Urinary bladder (tissue), 4 donors: ENCODE results near the gene SLC34A1. TPM values are rescaled to one million over a fixed set of nuclear protein-coding genes. Genes with fewer than 3 reads are reported as not detected.

Experiments
- DNase-seq: peaks from one replicate; pipeline ENCODE4 v3.0.0-alpha.2; 2015; ENCODE audit errors: extremely low spot score
- H3K27ac ChIP-seq: one replicate; pipeline ENCODE4 v1.5.1; 2013; ENCODE audit warnings: low read depth, mild to moderate bottlenecking, moderate library complexity
- H3K36me3 ChIP-seq: one replicate; pipeline ENCODE4 v1.6.1; 2013; ENCODE audit warnings: mild to moderate bottlenecking, moderate library complexity; ENCODE audit not compliant: insufficient read depth
- H3K4me1 ChIP-seq: one replicate; pipeline ENCODE4 v1.6.1; 2013; ENCODE audit warnings: mild to moderate bottlenecking, moderate library complexity; ENCODE audit not compliant: insufficient read depth
- H3K4me3 ChIP-seq: one replicate; pipeline ENCODE4 v1.5.1; 2013; ENCODE audit warnings: low read depth, low read length
- WGBS: extraction: QIAGEN DNeasy Blood & Tissue Kit; methylation state at CpG from one replicate; pipeline ENCODE4 v1.1.7; 2013; 5-methylcytosine and 5-hydroxymethylcytosine counted together
- polyA plus RNA-seq: library from polyadenylated mRNA; stranded (reverse); fragments of 200-250 nt; gene quantifications from one replicate; pipeline ENCODE4 v1.2.3, GENCODE V29; 2013
- total RNA-seq: library from RNA; depleted of rRNA; stranded (reverse); fragments of >200 nt; gene quantifications from one replicate; pipeline ENCODE4 v1.2.3, GENCODE V29; 2014
- donor health status: healthy with polysubstance abuse.
- donor health status: healthy.

SLC34A1 gene
- total and polyA plus RNA-seq, 2 donors, result 0.04 TPM; not detected in 1

- H3K4me3 ChIP-seq, result no peak overlapping the region
- H3K36me3 ChIP-seq, result no peaks in the 10 kb centered on the region
- no peak for DNase-seq
- H3K4me1 ChIP-seq, result no peaks in the 10 kb centered on the region
- no peak overlapping the region for H3K27ac ChIP-seq
- 75% methylated on average over 15 of the region's 15 CpGs for WGBS
These were observed 5.0 kb upstream of the SLC34A1 start for GRCh38 chr5:177378884-177379883.

GRCh38 chr5:177380805-177381126, 3.5 kb upstream of the SLC34A1 start:
- no peaks in the 10 kb centered on the region for H3K4me1 ChIP-seq
- no peak for DNase-seq
- whole genome bisulfite sequencing, result 88% methylated on average over 6 of the region's 6 CpGs
- no peak overlapping the region for H3K4me3 ChIP-seq
- no peak overlapping the region for H3K27ac ChIP-seq
- no peaks in the 10 kb centered on the region for H3K36me3 ChIP-seq

GRCh38 chr5:177382423-177383029, 1.7 kb upstream of the SLC34A1 start:
- no peak overlapping the region for H3K27ac ChIP-seq
- WGBS, result 30% methylated on average over 11 of the region's 11 CpGs
- no peak for DNase-seq
- no peaks in the 10 kb centered on the region for H3K4me1 ChIP-seq
- H3K36me3 ChIP-seq, result no peaks in the 10 kb centered on the region
- H3K4me3 ChIP-seq, result no peak overlapping the region

GRCh38 chr5:177383181-177383580, 1.1 kb upstream of the SLC34A1 start:
- no peak overlapping the region for H3K4me3 ChIP-seq
- H3K36me3 ChIP-seq, result no peaks in the 10 kb centered on the region
- H3K27ac ChIP-seq, result no peak overlapping the region
- WGBS, result 84% methylated on average over 9 of the region's 9 CpGs
- no peak for DNase-seq
- no peaks in the 10 kb centered on the region for H3K4me1 ChIP-seq

- DNase-seq, result no peak
- Histone ChIP-seq H3K4me1 (no peaks in the 10 kb centered on the region), H3K4me3 (no peak overlapping the region), H3K36me3 (no peaks in the 10 kb centered on the region), H3K27ac (no peak overlapping the region)
- 69% methylated on average over 11 of the region's 11 CpGs for WGBS
These were observed 1.5 kb downstream of the SLC34A1 start for GRCh38 chr5:177385720-177386119.

- 80% methylated on average over 8 of the region's 8 CpGs for WGBS
- H3K27ac ChIP-seq, result no peak overlapping the region
- DNase-seq, result no peak
These were observed 2.3 kb downstream of the SLC34A1 start for GRCh38 chr5:177386542-177386941.

GRCh38 chr5:177387405-177387804, 3.2 kb downstream of the SLC34A1 start:
- Histone ChIP-seq H3K4me3 (no peak overlapping the region), H3K36me3 (no peaks in the 10 kb centered on the region), H3K4me1 (no peaks in the 10 kb centered on the region), H3K27ac (no peak overlapping the region)
- 88% methylated on average over 14 of the region's 14 CpGs for WGBS
- DNase-seq, result no peak

More at GRCh38 chr5:177386542-177386941, 2.3 kb downstream of the SLC34A1 start:
- Histone ChIP-seq H3K36me3 (no peaks in the 10 kb centered on the region), H3K4me3 (no peak overlapping the region), H3K4me1 (no peaks in the 10 kb centered on the region)

- H3K27ac ChIP-seq, result no peak overlapping the region
- DNase-seq, result no peak
- no peaks in the 10 kb centered on the region for H3K36me3 ChIP-seq
- H3K4me1 ChIP-seq, result no peaks in the 10 kb centered on the region
- 85% methylated on average over 10 of the region's 10 CpGs for WGBS
- no peak overlapping the region for H3K4me3 ChIP-seq
These were observed 4.4 kb downstream of the SLC34A1 start for GRCh38 chr5:177388521-177389052.

- Histone ChIP-seq H3K36me3 (no peaks in the 10 kb centered on the region), H3K4me1 (no peaks in the 10 kb centered on the region), H3K4me3 (no peak overlapping the region), H3K27ac (no peak overlapping the region)
- peak; percentile 86 for DNase-seq
- 25% methylated on average over 21 of the region's 21 CpGs for WGBS
These were observed 5.3 kb downstream of the SLC34A1 start for GRCh38 chr5:177389241-177390169.

- Histone ChIP-seq H3K27ac (no peak overlapping the region), H3K4me1 (no peaks in the 10 kb centered on the region), H3K4me3 (no peak overlapping the region), H3K36me3 (no peaks in the 10 kb centered on the region)
- 26% methylated on average over 13 of the region's 13 CpGs for WGBS
- peak; percentile 84 for DNase-seq
These were observed 6.4 kb downstream of the SLC34A1 start for GRCh38 chr5:177390363-177391300.

- Histone ChIP-seq H3K4me3 (no peak overlapping the region), H3K27ac (no peak overlapping the region), H3K4me1 (no peaks in the 10 kb centered on the region), H3K36me3 (no peaks in the 10 kb centered on the region)
- no peak for DNase-seq
- 86% methylated on average over 5 of the region's 5 CpGs for WGBS
These were observed 8.5 kb downstream of the SLC34A1 start for GRCh38 chr5:177392765-177393164.

- no peaks in the 10 kb centered on the region for H3K4me1 ChIP-seq
These were observed 9.1 kb downstream of the SLC34A1 start for GRCh38 chr5:177393206-177393765.

More at GRCh38 chr5:177393206-177393765, 9.1 kb downstream of the SLC34A1 start:
- WGBS, result 58% methylated on average over 1 of the region's 1 CpG
- H3K27ac ChIP-seq, result no peak overlapping the region
- no peak for DNase-seq
- no peak overlapping the region for H3K4me3 ChIP-seq
- no peaks in the 10 kb centered on the region for H3K36me3 ChIP-seq
